SK-N-SH (cell line): Measurements from ENCODE around the gene TMEM92. TPM values are rescaled to one million over a fixed set of nuclear protein-coding genes. Genes with fewer than 3 reads are reported as not detected.

Experiments
- CTCF ChIA-PET: fragments of 300-600, 350-600 bp; formaldehyde crosslinking; extraction: SDS; loops from one replicate; lab custom pipeline; 2021; lab: Yijun Ruan, JAX
- POLR2A ChIA-PET: fragments of 350-600 bp; sonication (Branson Sonifier 250); formaldehyde crosslinking; extraction: SDS; loops from one replicate; lab custom pipeline; 2020; ENCODE audit warnings: antibody characterized with exemption, inconsistent platforms; lab: Yijun Ruan, JAX
- DNase-seq: peaks from one replicate; pipeline ENCODE4 v3.0.0; 2012
- H2AFZ ChIP-seq: fragments of 200-600 bp; sonication (generic); 2 replicates; pipeline ENCODE4 v1.8.1; 2016; ENCODE audit warnings: antibody characterized with exemption, mild to moderate bottlenecking, low read depth
- H3F3A ChIP-seq: fragments of 200-600 bp; sonication (generic); replicated peaks from 2 replicates; pipeline ENCODE3; 2016; ENCODE audit warnings: antibody characterized with exemption, mild to moderate bottlenecking; ENCODE audit not compliant: insufficient read depth
- H3K27ac ChIP-seq, 2 experiments: fragments of 200-500 bp in 1 of 2; fragments of 200-600 bp in 1 of 2; sonication (Bioruptor generic) in 1 of 2; sonication (generic), shearing (Covaris generic) in 1 of 2; 2 replicates each; pipeline versions ENCODE4 v1.5.1 to v1.6.1; 2014 to 2016; ENCODE audit warnings: low read depth in 2 of 2, inconsistent platforms in 1 of 2, low read length in 1 of 2, mild to moderate bottlenecking in 1 of 2, mixed read lengths in 1 of 2
- H3K27me3 ChIP-seq: fragments of 200-600 bp; sonication (generic), shearing (Covaris generic); 2 replicates; pipeline ENCODE4 v1.6.1; 2016; ENCODE audit warnings: mixed run types; ENCODE audit not compliant: insufficient read depth
- H3K36me3 ChIP-seq, 2 experiments: fragments of 200-500 bp in 1 of 2; fragments of 200-600 bp in 1 of 2; sonication (Bioruptor generic) in 1 of 2; sonication (generic) in 1 of 2; replicated peaks in 1 of 2; 2 replicates each; pipeline versions ENCODE3 to v1.5.1; 2014 to 2016; ENCODE audit warnings: low read length in 1 of 2, mild to moderate bottlenecking in 1 of 2; ENCODE audit not compliant: insufficient read depth in 2 of 2, control insufficient read depth in 1 of 2
- H3K4me1 ChIP-seq, 2 experiments: fragments of 200-500 bp in 1 of 2; fragments of 200-600 bp in 1 of 2; sonication (Bioruptor generic) in 1 of 2; sonication (generic), shearing (Covaris generic) in 1 of 2; 2 replicates each; pipeline versions ENCODE4 v1.5.1 to v1.6.1; 2014 to 2016; ENCODE audit warnings: low read depth in 1 of 2, low read length in 1 of 2, mixed run types in 1 of 2; ENCODE audit not compliant: insufficient read depth in 2 of 2, control insufficient read depth in 1 of 2
- H3K4me2 ChIP-seq: fragments of 200-600 bp; sonication (generic), shearing (Covaris generic); 2 replicates; pipeline ENCODE4 v1.6.1; 2017; ENCODE audit warnings: mixed run types
- H3K4me3 ChIP-seq, 2 experiments: fragments of 200-500 bp in 1 of 2; fragments of 200-600 bp in 1 of 2; sonication (Bioruptor generic) in 1 of 2; sonication (generic), shearing (Covaris generic) in 1 of 2; 2 replicates each; pipeline versions ENCODE4 v1.5.1 to v1.8.1; 2014 to 2016; ENCODE audit warnings: low read depth in 2 of 2, inconsistent platforms in 1 of 2, low read length in 1 of 2, mild to moderate bottlenecking in 1 of 2, mixed read lengths in 1 of 2, moderate library complexity in 1 of 2
- H3K79me2 ChIP-seq: fragments of 200-600 bp; sonication (generic); 2 replicates; pipeline ENCODE4 v1.8.1; 2017; ENCODE audit warnings: mild to moderate bottlenecking; ENCODE audit not compliant: insufficient read depth
- H3K9ac ChIP-seq: fragments of 200-600 bp; sonication (generic); 2 replicates; pipeline ENCODE4 v1.6.1; 2017; ENCODE audit warnings: mixed run types
- H3K9me2 ChIP-seq: fragments of 200-600 bp; sonication (generic); 2 replicates; pipeline ENCODE4 v1.6.1; 2017; ENCODE audit warnings: mixed run types
- H3K9me3 ChIP-seq: fragments of 200-600 bp; sonication (generic); 2 replicates; pipeline ENCODE4 v1.6.1; 2017; ENCODE audit warnings: mixed run types, mild to moderate bottlenecking, moderate library complexity
- H4K20me1 ChIP-seq: fragments of 200-600 bp; sonication (generic); 2 replicates; pipeline ENCODE4 v1.6.1; 2017; ENCODE audit warnings: mild to moderate bottlenecking, mixed run types; ENCODE audit not compliant: insufficient read depth
- CHD2 ChIP-seq: fragments of 150-350 bp; IDR thresholded peaks from 2 replicates; pipeline ENCODE4 v1.6.1; 2018; ENCODE audit warnings: low read length; ENCODE audit not compliant: partially characterized antibody
- ELF1 ChIP-seq: IDR thresholded peaks from 2 replicates; pipeline ENCODE4 v1.4.0; 2012
- EP300 ChIP-seq, 2 experiments: IDR thresholded peaks; 2 replicates each; pipeline versions ENCODE4 v1.4.0 to v1.6.1; 2012; ENCODE audit warnings: borderline replicate concordance in 1 of 2, low read depth in 1 of 2, low read length in 1 of 2
- EZH2phosphoT487 ChIP-seq: fragments of 200-600 bp; sonication (generic); IDR thresholded peaks from 2 replicates; pipeline ENCODE4 v1.6.1; 2017; ENCODE audit warnings: low read depth, mixed run types, mild to moderate bottlenecking, antibody characterized with exemption, moderate library complexity, borderline replicate concordance
- FOXJ3 ChIP-seq: sonication (generic); formaldehyde crosslinking; IDR thresholded peaks from 2 replicates; pipeline ENCODE4 v1.5.1; 2020; ENCODE audit warnings: mild to moderate bottlenecking, missing genetic modification reagents
- FOXM1 ChIP-seq: IDR thresholded peaks from 2 replicates; pipeline ENCODE4 v1.4.0; 2012; ENCODE audit warnings: low read depth, mild to moderate bottlenecking
- POLR2AphosphoS5 ChIP-seq: IDR thresholded peaks from 2 replicates; pipeline ENCODE4 v1.6.1; 2012; ENCODE audit warnings: low read depth, low read length
- RFX5 ChIP-seq: IDR thresholded peaks from 2 replicates; pipeline ENCODE4 v1.6.1; 2012; ENCODE audit warnings: mild to moderate bottlenecking, improper control_type of control experiment, low read length
- RXRA ChIP-seq: IDR thresholded peaks from 2 replicates; pipeline ENCODE4 v1.4.0; 2012; ENCODE audit warnings: low read depth, mild to moderate bottlenecking, borderline replicate concordance
- SMC3 ChIP-seq: IDR thresholded peaks from 2 replicates; pipeline ENCODE4 v1.6.1; 2012; ENCODE audit warnings: low read depth, low read length, improper control_type of control experiment
- TAF1 ChIP-seq: IDR thresholded peaks from 2 replicates; pipeline ENCODE4 v1.6.1; 2012; ENCODE audit warnings: low read depth, mild to moderate bottlenecking, low read length, moderate library complexity, borderline replicate concordance
- TCF12 ChIP-seq: IDR thresholded peaks from 2 replicates; pipeline ENCODE4 v1.4.0; 2012
- YY1 ChIP-seq: IDR thresholded peaks from 2 replicates; pipeline ENCODE4 v1.4.0; 2012; ENCODE audit warnings: low read depth, mild to moderate bottlenecking
- WGBS: methylation state at CpG from one replicate; pipeline ENCODE4 v1.1.6; 2017; ENCODE audit warnings: low lambda C conversion rate; 5-methylcytosine and 5-hydroxymethylcytosine counted together
- polyA plus RNA-seq, 3 experiments: library from polyadenylated mRNA; depleted of rRNA; stranded (reverse); fragments of >200 nt; gene quantifications; 2 replicates each; pipeline ENCODE4 v1.2.3, GENCODE V29; 2012
- TF ChIP-seq, protein P1 (sequence below): IDR thresholded peaks from 2 replicates; pipeline ENCODE4 v1.4.0; 2012; ENCODE audit warnings: low read depth
- TF ChIP-seq, protein P2 (sequence below): fragments of 150-350 bp; IDR thresholded peaks from 2 replicates; pipeline ENCODE4 v1.6.1; 2017; ENCODE audit warnings: antibody characterized with exemption, low read length, low read depth, borderline replicate concordance
- TF ChIP-seq, protein P3 (sequence below): IDR thresholded peaks from 2 replicates; pipeline ENCODE4 v1.4.0; 2012; ENCODE audit warnings: low read depth, borderline replicate concordance

Gene TMEM92
- polyA plus RNA-seq, 1 of the 3 experiments (the other 2 are of a cell fraction): 0.46 TPM

DNA sequence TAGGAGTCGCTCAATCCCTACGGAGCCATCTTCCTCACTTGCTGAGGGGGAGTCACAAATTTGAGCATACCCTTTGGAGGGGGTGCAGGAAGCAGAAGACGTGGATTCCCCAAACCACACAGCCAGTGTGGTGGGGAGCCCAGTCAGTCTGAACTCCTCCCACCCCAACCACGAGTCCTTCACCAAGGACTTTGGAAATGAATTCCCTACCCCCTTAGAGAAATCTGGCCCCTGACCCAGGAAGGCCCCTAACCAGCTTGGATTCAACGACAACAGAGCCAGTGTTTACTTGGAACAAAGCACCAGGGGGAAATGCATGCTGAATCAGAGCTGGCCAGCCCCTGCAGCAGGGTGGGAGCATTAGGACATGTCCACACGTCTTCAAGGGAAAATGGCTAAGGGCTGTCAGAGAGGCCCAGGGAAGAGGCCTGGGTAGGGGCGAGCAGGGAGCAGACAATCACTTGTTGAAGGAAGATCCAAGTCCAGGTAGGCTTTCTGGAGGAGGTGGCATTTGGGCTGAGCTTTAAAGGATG is 5.5 kb upstream of the TMEM92 start:
- Histone ChIP-seq H3K4me1 (peaks cover 44 to 62% of the 10 kb centered on the region in 2 experiments; a peak in 3 of 4 replicates), H3K27ac (no peak overlapping the region), H3K4me3 (no peak overlapping the region)

More for the DNA sequence above, 5.5 kb upstream of the TMEM92 start:
- no peak overlapping the region for H3K4me2 ChIP-seq
- H3F3A ChIP-seq: peaks cover 12% of the 10 kb centered on the region
- no peaks in the 10 kb centered on the region for H3K36me3 ChIP-seq
- TF ChIP-seq TCF12 (no peak), CHD2 (no peak), SMC3 (no peak), YY1 (no peak), ELF1 (no peak), EP300 (IDR thresholded peaks at IDR 0.05; ENCODE audit: borderline replicate concordance in 1 of 2, low read depth in 1 of 2, low read length in 1 of 2) (no peak), RFX5 (no peak), TAF1 (no peak), RXRA (no peak), POLR2AphosphoS5 (no peak), FOXM1 (no peak), FOXJ3 (CRISPR knock-in tag) (no peak), EZH2phosphoT487 (no peak)
- TF ChIP-seq, protein P1, sequence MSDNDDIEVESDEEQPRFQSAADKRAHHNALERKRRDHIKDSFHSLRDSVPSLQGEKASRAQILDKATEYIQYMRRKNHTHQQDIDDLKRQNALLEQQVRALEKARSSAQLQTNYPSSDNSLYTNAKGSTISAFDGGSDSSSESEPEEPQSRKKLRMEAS: no peak
- TF ChIP-seq, protein P2, sequence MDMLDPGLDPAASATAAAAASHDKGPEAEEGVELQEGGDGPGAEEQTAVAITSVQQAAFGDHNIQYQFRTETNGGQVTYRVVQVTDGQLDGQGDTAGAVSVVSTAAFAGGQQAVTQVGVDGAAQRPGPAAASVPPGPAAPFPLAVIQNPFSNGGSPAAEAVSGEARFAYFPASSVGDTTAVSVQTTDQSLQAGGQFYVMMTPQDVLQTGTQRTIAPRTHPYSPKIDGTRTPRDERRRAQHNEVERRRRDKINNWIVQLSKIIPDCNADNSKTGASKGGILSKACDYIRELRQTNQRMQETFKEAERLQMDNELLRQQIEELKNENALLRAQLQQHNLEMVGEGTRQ: no peak
- TF ChIP-seq, protein P3, sequence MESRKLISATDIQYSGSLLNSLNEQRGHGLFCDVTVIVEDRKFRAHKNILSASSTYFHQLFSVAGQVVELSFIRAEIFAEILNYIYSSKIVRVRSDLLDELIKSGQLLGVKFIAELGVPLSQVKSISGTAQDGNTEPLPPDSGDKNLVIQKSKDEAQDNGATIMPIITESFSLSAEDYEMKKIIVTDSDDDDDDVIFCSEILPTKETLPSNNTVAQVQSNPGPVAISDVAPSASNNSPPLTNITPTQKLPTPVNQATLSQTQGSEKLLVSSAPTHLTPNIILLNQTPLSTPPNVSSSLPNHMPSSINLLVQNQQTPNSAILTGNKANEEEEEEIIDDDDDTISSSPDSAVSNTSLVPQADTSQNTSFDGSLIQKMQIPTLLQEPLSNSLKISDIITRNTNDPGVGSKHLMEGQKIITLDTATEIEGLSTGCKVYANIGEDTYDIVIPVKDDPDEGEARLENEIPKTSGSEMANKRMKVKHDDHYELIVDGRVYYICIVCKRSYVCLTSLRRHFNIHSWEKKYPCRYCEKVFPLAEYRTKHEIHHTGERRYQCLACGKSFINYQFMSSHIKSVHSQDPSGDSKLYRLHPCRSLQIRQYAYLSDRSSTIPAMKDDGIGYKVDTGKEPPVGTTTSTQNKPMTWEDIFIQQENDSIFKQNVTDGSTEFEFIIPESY: no peak
- 87% methylated on average over 7 of the region's 7 CpGs for WGBS
- no peak overlapping the region for H3K9ac ChIP-seq
- POLR2A ChIA-PET: interaction anchor here (1.4 kb wide), 1 partner anchor 59 kb away, joined by 3 read pairs; no protein-coding TSS in a partner anchor
- no peaks in the 10 kb centered on the region for H3K27me3 ChIP-seq
- H3K9me3 ChIP-seq: no peaks in the 10 kb centered on the region
- CTCF ChIA-PET: interaction anchor here (1.0 to 53.3 kb wide), 26 partner anchors 9 to 229 kb away, joined by 3 to 2150 read pairs (median 7); partner anchors contain the start of genes COL1A1, LRRC59, PDK2 and SGCA
- no peaks in the 10 kb centered on the region for H3K9me2 ChIP-seq
- DNase-seq: no peak
- no peaks in the 10 kb centered on the region for H4K20me1 ChIP-seq
- H2AFZ ChIP-seq: no peak overlapping the region
- 0 out of 2 replicates have a peak, but pooled peaks cover 5% of the 10 kb centered on the region for H3K79me2 ChIP-seq
